ENCODE results near the gene MACROD2. TPM values are rescaled to one million over a fixed set of nuclear protein-coding genes. Genes with fewer than 3 reads are reported as not detected.

The MACROD2 gene
- polyA plus RNA-seq, 2 of the 4 experiments (the other 2 are of a cell fraction): 0.96 to 1.3 TPM

- FAIRE-seq: no peak
- DNase-seq (ENCODE audit: low read depth in 1 of 2, low spot score in 1 of 2): no peak
- H3K9me3 ChIP-seq: no peaks in the 10 kb centered on the region
- ATAC-seq: no peak
- TF ChIP-seq POLR2AphosphoS2 (conservative IDR thresholded peaks at IDR 0.05; ENCODE audit: low read length) (no peak), NFE2L2 (conservative IDR thresholded peaks at IDR 0.05; ENCODE audit: low read length) (no peak), CBX8 (IDR thresholded peaks at IDR 0.05) (no peak)
- TF ChIP-seq, protein P1, sequence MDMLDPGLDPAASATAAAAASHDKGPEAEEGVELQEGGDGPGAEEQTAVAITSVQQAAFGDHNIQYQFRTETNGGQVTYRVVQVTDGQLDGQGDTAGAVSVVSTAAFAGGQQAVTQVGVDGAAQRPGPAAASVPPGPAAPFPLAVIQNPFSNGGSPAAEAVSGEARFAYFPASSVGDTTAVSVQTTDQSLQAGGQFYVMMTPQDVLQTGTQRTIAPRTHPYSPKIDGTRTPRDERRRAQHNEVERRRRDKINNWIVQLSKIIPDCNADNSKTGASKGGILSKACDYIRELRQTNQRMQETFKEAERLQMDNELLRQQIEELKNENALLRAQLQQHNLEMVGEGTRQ (IDR thresholded peaks at IDR 0.05): no peak
- WGBS (ENCODE audit: missing lambda C conversion rate): 0% methylated on average over 4 of the region's 4 CpGs
- POLR2A ChIA-PET: no interaction called here
- H3K4me2 ChIP-seq: no peak overlapping the region
- no peaks in the 10 kb centered on the region for H3K4me1 ChIP-seq
- H3K4me3 ChIP-seq: no peak overlapping the region
- H3K27ac ChIP-seq: no peak overlapping the region
- CTCF ChIA-PET: no interaction called here
These were observed 1887.2 kb downstream of the MACROD2 start for GRCh38 chr20:15882553-15882952.

- Histone ChIP-seq H3K4me2 (no peak overlapping the region), H3K4me3 (no peak overlapping the region), H3K27ac (no peak overlapping the region), H3K9me3 (no peaks in the 10 kb centered on the region), H3K4me1 (no peaks in the 10 kb centered on the region)
- DNase-seq (ENCODE audit: low read depth in 1 of 2, low spot score in 1 of 2): no peak
- no peak for ATAC-seq
- FAIRE-seq: no peak
- POLR2A ChIA-PET: no interaction called here
- CTCF ChIA-PET: interaction anchor here (1.0 to 1.2 kb wide), 2 partner anchors 17 to 22 kb away, joined by 3 to 4 read pairs; no protein-coding TSS in a partner anchor
- 13% methylated on average over 2 of the region's 2 CpGs for WGBS (ENCODE audit: missing lambda C conversion rate)
- no peak for TF ChIP-seq TFCP2L1 (CRISPR knock-in tag; IDR thresholded peaks at IDR 0.05)
- no peak for TF ChIP-seq RAD21 (conservative IDR thresholded peaks at IDR 0.05 in 1 of 2, IDR thresholded peaks at IDR 0.05 in 1 of 2)
- no peak for TF ChIP-seq HOXB5 (CRISPR knock-in tag; IDR thresholded peaks at IDR 0.05)
- TF ChIP-seq FOSL2 (IDR thresholded peaks at IDR 0.05): no peak
- TF ChIP-seq FOSL2 (CRISPR knock-in tag; IDR thresholded peaks at IDR 0.05): no peak
- no peak for TF ChIP-seq MAX (IDR thresholded peaks at IDR 0.05)
- no peak for TF ChIP-seq GATA3 (IDR thresholded peaks at IDR 0.05; ENCODE audit: borderline replicate concordance)
- TF ChIP-seq, protein P2, sequence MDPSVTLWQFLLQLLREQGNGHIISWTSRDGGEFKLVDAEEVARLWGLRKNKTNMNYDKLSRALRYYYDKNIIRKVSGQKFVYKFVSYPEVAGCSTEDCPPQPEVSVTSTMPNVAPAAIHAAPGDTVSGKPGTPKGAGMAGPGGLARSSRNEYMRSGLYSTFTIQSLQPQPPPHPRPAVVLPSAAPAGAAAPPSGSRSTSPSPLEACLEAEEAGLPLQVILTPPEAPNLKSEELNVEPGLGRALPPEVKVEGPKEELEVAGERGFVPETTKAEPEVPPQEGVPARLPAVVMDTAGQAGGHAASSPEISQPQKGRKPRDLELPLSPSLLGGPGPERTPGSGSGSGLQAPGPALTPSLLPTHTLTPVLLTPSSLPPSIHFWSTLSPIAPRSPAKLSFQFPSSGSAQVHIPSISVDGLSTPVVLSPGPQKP (IDR thresholded peaks at IDR 0.05; ENCODE audit: low read depth, low read length): no peak
- no peak for TF ChIP-seq ATOH8 (CRISPR knock-in tag; IDR thresholded peaks at IDR 0.05; ENCODE audit: low read depth)
- TF ChIP-seq SMC3 (IDR thresholded peaks at IDR 0.05): no peak
- TF ChIP-seq RCOR1 (IDR thresholded peaks at IDR 0.05; ENCODE audit: low read depth, low read length): no peak
These were observed 1890.9 kb downstream of the MACROD2 start for GRCh38 chr20:15886250-15886649.

- H3K4me2 ChIP-seq: no peak overlapping the region
- no peaks in the 10 kb centered on the region for H3K4me1 ChIP-seq
- 25% methylated on average over 2 of the region's 2 CpGs for WGBS (ENCODE audit: missing lambda C conversion rate)
- H3K27ac ChIP-seq: no peak overlapping the region
- CTCF ChIA-PET: interaction anchor here (1.0 to 1.2 kb wide), 2 partner anchors 18 to 21 kb away, joined by 3 to 4 read pairs; no protein-coding TSS in a partner anchor
- no peaks in the 10 kb centered on the region for H3K9me3 ChIP-seq
- no peak for ATAC-seq
- POLR2A ChIA-PET: no interaction called here
- no peak overlapping the region for H3K4me3 ChIP-seq
- TF ChIP-seq CHD4 (IDR thresholded peaks at IDR 0.05; ENCODE audit: borderline replicate concordance) (no peak), GATA3 (IDR thresholded peaks at IDR 0.05; ENCODE audit: borderline replicate concordance) (no peak), RNF2 (IDR thresholded peaks at IDR 0.05; ENCODE audit: borderline replicate concordance, low read depth) (no peak), CEBPB (IDR thresholded peaks at IDR 0.05) (no peak), EHMT2 (IDR thresholded peaks at IDR 0.05; ENCODE audit: low read depth) (no peak), HDAC2 (IDR thresholded peaks at IDR 0.05) (no peak), HOXA7 (CRISPR knock-in tag; IDR thresholded peaks at IDR 0.05) (no peak), ZNF302 (CRISPR knock-in tag; IDR thresholded peaks at IDR 0.05) (no peak), HES2 (IDR thresholded peaks at IDR 0.05) (no peak), FOXS1 (CRISPR knock-in tag; IDR thresholded peaks at IDR 0.05) (no peak), CHD2 (IDR thresholded peaks at IDR 0.05; ENCODE audit: low read length, partially characterized antibody) (no peak), CBX8 (IDR thresholded peaks at IDR 0.05) (no peak), CTCF (IDR thresholded peaks at IDR 0.05) (no peak), POLR2AphosphoS2 (conservative IDR thresholded peaks at IDR 0.05; ENCODE audit: low read length) (no peak), MAZ (IDR thresholded peaks at IDR 0.05; ENCODE audit: borderline replicate concordance, low read depth, low read length) (no peak), SREBF2 (IDR thresholded peaks at IDR 0.05) (no peak)
- TF ChIP-seq, protein P3, sequence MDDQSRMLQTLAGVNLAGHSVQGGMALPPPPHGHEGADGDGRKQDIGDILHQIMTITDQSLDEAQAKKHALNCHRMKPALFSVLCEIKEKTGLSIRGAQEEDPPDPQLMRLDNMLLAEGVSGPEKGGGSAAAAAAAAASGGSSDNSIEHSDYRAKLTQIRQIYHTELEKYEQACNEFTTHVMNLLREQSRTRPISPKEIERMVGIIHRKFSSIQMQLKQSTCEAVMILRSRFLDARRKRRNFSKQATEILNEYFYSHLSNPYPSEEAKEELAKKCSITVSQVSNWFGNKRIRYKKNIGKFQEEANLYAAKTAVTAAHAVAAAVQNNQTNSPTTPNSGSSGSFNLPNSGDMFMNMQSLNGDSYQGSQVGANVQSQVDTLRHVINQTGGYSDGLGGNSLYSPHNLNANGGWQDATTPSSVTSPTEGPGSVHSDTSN (IDR thresholded peaks at IDR 0.05): no peak
- DNase-seq (ENCODE audit: low read depth in 1 of 2, low spot score in 1 of 2): no peak
- FAIRE-seq: no peak
These were observed 1892.1 kb downstream of the MACROD2 start for GRCh38 chr20:15887387-15887786.

Measured in A549 (cell line).